Muscle layer of colon (tissue), 2 donors: Measurements from ENCODE around the gene MAP2K5.

Experiments
- H3K27ac ChIP-seq: one replicate; pipeline ENCODE4 v1.7.0; 2013; ENCODE audit warnings: low read depth, mild to moderate bottlenecking, low read length, moderate library complexity
- H3K27me3 ChIP-seq, 2 donors: one replicate each; pipeline ENCODE4 v1.7.0; 2013; ENCODE audit warnings: low read length in 2 of 2, mild to moderate bottlenecking in 2 of 2; ENCODE audit not compliant: insufficient read depth in 2 of 2, control insufficient read depth in 1 of 2
- H3K36me3 ChIP-seq: one replicate; pipeline ENCODE4 v1.7.0; 2013; ENCODE audit warnings: mild to moderate bottlenecking, low read length; ENCODE audit not compliant: insufficient read depth
- H3K4me1 ChIP-seq: one replicate; pipeline ENCODE4 v1.7.0; 2013; ENCODE audit warnings: mild to moderate bottlenecking, low read length; ENCODE audit not compliant: insufficient read depth
- H3K4me3 ChIP-seq, 2 donors: one replicate each; pipeline ENCODE4 v1.7.0; 2013; ENCODE audit warnings: low read length in 2 of 2, low read depth in 1 of 2, mild to moderate bottlenecking in 1 of 2, moderate library complexity in 1 of 2
- H3K9ac ChIP-seq: one replicate; pipeline ENCODE4 v1.7.0; 2013; ENCODE audit warnings: low read length
- H3K9me3 ChIP-seq: one replicate; pipeline ENCODE4 v1.7.0; 2013; ENCODE audit warnings: mild to moderate bottlenecking, low read length
- donor health status: abdominal sarcoma.
- donor health status: Adenocarcinoma of cecum.

Gene MAP2K5

GRCh38 chr15:67524235-67524634, 18.3 kb upstream of the MAP2K5 start:
- H3K27me3 ChIP-seq: no peaks in the 10 kb centered on the region
- H3K4me3 ChIP-seq: no peak overlapping the region
- peaks cover 18% of the 10 kb centered on the region for H3K4me1 ChIP-seq
- H3K27ac ChIP-seq: no peak overlapping the region
- no peaks in the 10 kb centered on the region for H3K9me3 ChIP-seq
- H3K36me3 ChIP-seq: peaks cover 12% of the 10 kb centered on the region
- no peak overlapping the region for H3K9ac ChIP-seq

GRCh38 chr15:67528513-67528912, 14.0 kb upstream of the MAP2K5 start:
- H3K36me3 ChIP-seq: peaks cover 12% of the 10 kb centered on the region
- H3K4me3 ChIP-seq: no peak overlapping the region
- no peak overlapping the region for H3K9ac ChIP-seq
- no peak overlapping the region for H3K27ac ChIP-seq
- H3K4me1 ChIP-seq: peaks cover 6% of the 10 kb centered on the region
- H3K27me3 ChIP-seq: no peaks in the 10 kb centered on the region
- no peaks in the 10 kb centered on the region for H3K9me3 ChIP-seq

- Histone ChIP-seq H3K27ac (no peak overlapping the region), H3K9me3 (no peaks in the 10 kb centered on the region), H3K4me3 (no peak overlapping the region), H3K9ac (no peak overlapping the region), H3K4me1 (no peaks in the 10 kb centered on the region), H3K36me3 (peaks cover 12% of the 10 kb centered on the region), H3K27me3 (no peaks in the 10 kb centered on the region)
Measured at GRCh38 chr15:67531379-67531914, 11.1 kb upstream of the MAP2K5 start.

- Histone ChIP-seq H3K27ac (no peak overlapping the region), H3K36me3 (no peaks in the 10 kb centered on the region), H3K27me3 (no peaks in the 10 kb centered on the region), H3K4me1 (no peaks in the 10 kb centered on the region), H3K9me3 (no peaks in the 10 kb centered on the region), H3K9ac (no peak overlapping the region), H3K4me3 (no peak overlapping the region)
Measured at GRCh38 chr15:67533873-67534272, 8.6 kb upstream of the MAP2K5 start.

- Histone ChIP-seq H3K4me3 (no peak overlapping the region), H3K9ac (no peak overlapping the region), H3K27ac (no peak overlapping the region), H3K27me3 (no peaks in the 10 kb centered on the region), H3K36me3 (no peaks in the 10 kb centered on the region), H3K4me1 (no peaks in the 10 kb centered on the region), H3K9me3 (no peaks in the 10 kb centered on the region)
Measured at GRCh38 chr15:67534360-67534759, 8.1 kb upstream of the MAP2K5 start.

GRCh38 chr15:67537771-67538170, 4.7 kb upstream of the MAP2K5 start:
- no peak overlapping the region for H3K27ac ChIP-seq
- H3K4me1 ChIP-seq: no peaks in the 10 kb centered on the region
- no peak overlapping the region for H3K9ac ChIP-seq
- H3K36me3 ChIP-seq: no peaks in the 10 kb centered on the region
- H3K9me3 ChIP-seq: no peaks in the 10 kb centered on the region
- no peak overlapping the region for H3K4me3 ChIP-seq
- no peaks in the 10 kb centered on the region for H3K27me3 ChIP-seq

- Histone ChIP-seq H3K27ac (peak overlapping the region; percentile 93), H3K4me3 (peak overlapping the region; percentile 88 to 92), H3K9ac (peak overlapping the region; percentile 89), H3K36me3 (no peaks in the 10 kb centered on the region), H3K4me1 (peaks cover 23% of the 10 kb centered on the region), H3K9me3 (no peaks in the 10 kb centered on the region), H3K27me3 (no peaks in the 10 kb centered on the region)
Measured at GRCh38 chr15:67543348-67543718, 830 bp downstream of the MAP2K5 start.

GRCh38 chr15:67544475-67544874, 2.0 kb downstream of the MAP2K5 start:
- Histone ChIP-seq H3K9me3 (no peaks in the 10 kb centered on the region), H3K36me3 (no peaks in the 10 kb centered on the region), H3K27me3 (no peaks in the 10 kb centered on the region), H3K27ac (no peak overlapping the region), H3K4me3 (no peak overlapping the region), H3K4me1 (peaks cover 30% of the 10 kb centered on the region), H3K9ac (no peak overlapping the region)

GRCh38 chr15:67545864-67546263, 3.4 kb downstream of the MAP2K5 start:
- H3K27me3 ChIP-seq: no peaks in the 10 kb centered on the region
- no peak overlapping the region for H3K27ac ChIP-seq
- H3K4me3 ChIP-seq: no peak overlapping the region

GRCh38 chr15:67547064-67547463, 4.6 kb downstream of the MAP2K5 start:
- no peaks in the 10 kb centered on the region for H3K9me3 ChIP-seq
- no peaks in the 10 kb centered on the region for H3K27me3 ChIP-seq
- H3K9ac ChIP-seq: no peak overlapping the region
- H3K36me3 ChIP-seq: no peaks in the 10 kb centered on the region
- peaks cover 35% of the 10 kb centered on the region for H3K4me1 ChIP-seq
- H3K4me3 ChIP-seq: no peak overlapping the region
- H3K27ac ChIP-seq: no peak overlapping the region

More at GRCh38 chr15:67545864-67546263, 3.4 kb downstream of the MAP2K5 start:
- Histone ChIP-seq H3K9me3 (no peaks in the 10 kb centered on the region), H3K9ac (no peak overlapping the region), H3K4me1 (peaks cover 35% of the 10 kb centered on the region), H3K36me3 (no peaks in the 10 kb centered on the region)

GRCh38 chr15:67547836-67548235, 5.3 kb downstream of the MAP2K5 start:
- Histone ChIP-seq H3K4me3 (no peak overlapping the region), H3K27ac (no peak overlapping the region), H3K4me1 (peaks cover 35% of the 10 kb centered on the region)

GRCh38 chr15:67548236-67548852, 5.8 kb downstream of the MAP2K5 start:
- H3K9ac ChIP-seq: peak overlapping the region; percentile 24
- H3K4me3 ChIP-seq: no peak overlapping the region
- no peak overlapping the region for H3K27ac ChIP-seq
- H3K27me3 ChIP-seq: no peaks in the 10 kb centered on the region
- H3K9me3 ChIP-seq: no peaks in the 10 kb centered on the region
- H3K36me3 ChIP-seq: peaks cover 7% of the 10 kb centered on the region
- peaks cover 32% of the 10 kb centered on the region for H3K4me1 ChIP-seq

More at GRCh38 chr15:67547836-67548235, 5.3 kb downstream of the MAP2K5 start:
- Histone ChIP-seq H3K27me3 (no peaks in the 10 kb centered on the region), H3K36me3 (peaks cover 7% of the 10 kb centered on the region), H3K9ac (peak overlapping the region; percentile 24), H3K9me3 (no peaks in the 10 kb centered on the region)
